Effector CD4-positive, alpha-beta T cell (primary cell): ENCODE measurements around the gene FASN.

Experiments used
- DNase-seq: peaks from one replicate; pipeline ENCODE4 v3.0.0-alpha.2; 2020

Gene FASN

GRCh38 chr17:82037092-82037888, 60.7 kb downstream of the FASN start, which contains the start of gene DCXR:
TSS of gene DCXR (minus strand) at chr17:82037697. CDS start at chr17:82037682, 15 bp downstream.
- peak; percentile 92 for DNase-seq

GRCh38 chr17:82036634-82037091, 61.4 kb downstream of the FASN start:
- no peak for DNase-seq

GRCh38 chr17:82035956-82036633, 61.9 kb downstream of the FASN start:
- DNase-seq = no peak

GRCh38 chr17:82035488-82035887, 62.5 kb downstream of the FASN start:
- no peak for DNase-seq

GRCh38 chr17:82034371-82035011, 63.5 kb downstream of the FASN start:
- no peak for DNase-seq

- no peak for DNase-seq
Measured at GRCh38 chr17:82033359-82034085, 64.5 kb downstream of the FASN start.

GRCh38 chr17:82031885-82032627, 66.0 kb downstream of the FASN start:
- no peak for DNase-seq

- no peak for DNase-seq
Measured at GRCh38 chr17:82031303-82031884, 66.6 kb downstream of the FASN start, which contains the start of gene RAC3. TSS of gene RAC3 (plus strand) at chr17:82031678. CDS start at chr17:82031762, 84 bp downstream.

GRCh38 chr17:82030470-82031302, 67.3 kb downstream of the FASN start:
- peak; percentile 75 for DNase-seq

- DNase-seq = no peak
Measured at GRCh38 chr17:82029990-82030469, 68.0 kb downstream of the FASN start.

GRCh38 chr17:82029391-82029790, 68.6 kb downstream of the FASN start:
- no peak for DNase-seq

- DNase-seq = no peak
Measured at GRCh38 chr17:82028966-82029365, 69.1 kb downstream of the FASN start.
